GM18499 (cell line): ENCODE data around the gene C19orf33.

Experiments used
- ATAC-seq: cut with Tn5 transposase; IDR thresholded peaks from one replicate; pipeline ENCODE4 v1.9.1; 2021; ENCODE audit warnings: moderate number of reproducible peaks; ENCODE audit not compliant: insufficient read depth, unreplicated experiment

The C19orf33 gene

DNA sequence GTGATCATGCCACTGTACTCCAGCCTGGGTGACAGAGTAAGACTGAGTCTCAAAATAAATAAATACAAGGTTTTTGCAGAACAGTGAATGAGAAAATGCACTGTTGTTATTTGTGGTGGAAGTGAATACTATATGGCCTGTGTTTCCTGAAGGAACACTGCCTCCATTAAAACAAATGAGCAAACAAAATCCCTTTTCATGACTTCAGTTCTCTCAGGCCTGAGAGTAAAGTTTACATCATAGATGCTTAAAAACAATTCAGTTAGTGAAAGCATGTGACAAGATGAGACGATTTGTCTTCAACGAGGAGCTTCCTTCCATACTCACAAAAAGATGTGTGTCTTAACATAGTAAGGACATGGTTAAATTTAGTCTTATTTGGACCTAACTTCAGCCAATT lies 25.3 kb upstream of the C19orf33 start:
- no peak for ATAC-seq

DNA sequence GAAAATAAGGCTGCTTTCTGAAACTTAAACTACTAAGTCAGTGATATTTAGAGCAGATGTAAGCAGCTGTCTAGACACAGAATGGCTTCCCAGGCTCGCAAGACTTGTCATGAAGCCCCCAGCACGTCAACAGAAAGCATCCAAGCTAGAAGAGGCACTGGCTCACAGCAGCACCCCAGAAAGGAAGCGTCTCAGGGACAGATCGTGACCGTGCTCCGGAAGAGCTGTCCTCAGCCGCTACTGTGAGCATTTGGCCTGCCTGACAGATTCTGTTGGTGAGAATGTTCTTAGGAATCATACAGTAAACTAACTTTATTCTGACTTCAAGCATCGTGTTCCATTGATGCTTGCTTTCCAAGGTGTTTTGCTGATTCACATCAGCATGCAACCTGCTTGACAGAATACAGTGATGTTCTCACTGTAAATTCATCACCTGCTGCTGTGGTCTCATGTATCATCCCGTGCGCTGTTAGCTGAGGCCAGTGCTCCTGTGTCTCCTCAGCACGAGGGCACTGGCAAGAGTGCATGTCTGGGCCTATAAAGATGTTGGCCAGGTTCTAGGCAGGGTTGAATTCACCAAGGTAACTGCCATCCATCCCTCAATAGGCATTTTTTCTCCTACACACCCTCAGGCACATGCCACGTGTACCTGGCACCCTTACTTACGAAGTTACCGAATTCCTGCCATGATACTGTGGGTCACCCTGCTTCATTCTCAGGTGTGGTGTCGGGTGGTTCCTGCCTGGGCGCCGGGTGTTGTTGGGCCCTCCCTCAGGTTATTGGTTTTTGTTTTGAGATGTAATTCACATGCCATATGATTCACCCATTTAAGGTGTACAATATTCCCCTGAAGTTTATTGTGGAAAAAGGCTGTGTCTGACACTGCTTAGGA lies 23.8 kb upstream of the C19orf33 start:
- no peak for ATAC-seq

DNA sequence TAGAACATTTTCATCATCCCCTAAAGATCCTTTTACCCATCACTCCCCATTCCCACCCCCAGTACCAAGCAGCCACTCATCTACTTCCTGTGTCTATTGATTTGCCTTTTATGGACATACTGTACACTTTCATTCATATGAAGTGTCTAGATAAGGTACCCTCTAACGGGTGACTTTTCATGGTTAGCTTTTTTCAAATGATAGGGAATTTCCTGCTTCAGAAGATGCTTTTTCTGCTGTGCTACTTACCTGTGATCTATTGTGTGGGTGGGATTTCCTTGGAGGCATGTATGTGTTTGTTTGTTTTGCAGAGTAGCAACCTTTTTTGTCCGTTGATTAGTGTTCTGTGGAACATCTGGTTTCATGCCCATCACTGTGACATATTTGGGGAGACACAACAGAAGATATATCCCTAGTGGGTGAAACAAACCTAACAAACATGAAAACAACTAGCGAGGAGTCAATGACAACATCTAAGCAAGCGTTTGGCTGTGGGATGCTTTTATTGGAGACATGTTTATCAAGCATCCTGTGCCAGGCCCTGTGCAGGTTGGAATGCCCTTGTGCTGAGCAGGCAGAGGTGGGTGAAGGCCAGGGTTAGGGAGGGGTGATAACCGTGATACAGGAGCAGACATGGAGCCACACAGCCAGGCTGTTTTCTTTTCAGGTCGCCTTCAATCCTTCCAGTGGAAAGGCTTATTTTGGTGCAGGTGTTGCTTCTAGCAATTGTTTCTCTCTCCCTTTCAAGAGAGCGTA lies 22.1 kb upstream of the C19orf33 start:
- ATAC-seq: no peak

DNA sequence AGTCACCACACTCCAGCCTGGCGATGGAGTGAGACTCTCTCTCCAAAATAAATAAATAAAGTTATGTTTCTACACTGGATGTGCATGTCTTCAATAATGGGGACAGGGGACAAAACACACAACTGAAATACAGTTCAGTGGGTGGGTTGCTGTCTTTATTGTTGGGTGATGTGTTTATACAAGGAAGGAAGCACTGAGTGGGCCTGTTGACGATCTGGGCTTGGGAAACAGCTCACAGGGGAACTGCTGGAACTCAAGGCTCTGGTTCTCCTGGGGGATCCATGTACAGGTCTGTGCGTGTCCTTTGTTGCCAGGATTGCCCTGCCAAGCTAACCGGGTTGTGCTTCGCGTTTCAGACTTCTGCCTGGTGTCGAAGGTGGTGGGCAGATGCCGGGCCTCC lies 20.8 kb upstream of the C19orf33 start:
- no peak for ATAC-seq

DNA sequence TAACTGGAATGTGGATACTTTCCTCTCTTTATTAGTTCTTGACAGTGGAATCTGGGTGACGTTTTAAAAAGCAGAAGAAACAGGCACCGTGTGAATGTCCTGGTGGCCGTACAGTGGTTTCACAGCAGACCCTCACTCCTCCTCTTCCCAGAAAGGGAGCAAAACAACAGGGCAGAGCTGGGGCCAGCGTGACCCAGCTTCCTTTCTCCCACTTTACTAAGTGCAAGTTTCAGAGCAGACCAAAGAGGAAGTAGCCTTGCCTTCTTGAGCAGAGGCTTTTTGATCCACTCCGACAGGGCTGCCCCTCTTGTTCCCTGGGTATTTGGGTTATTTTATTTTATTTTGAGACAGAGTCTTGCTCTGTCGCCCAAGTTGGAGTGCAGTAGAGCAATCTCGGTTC lies 19.6 kb upstream of the C19orf33 start:
- no peak for ATAC-seq

DNA sequence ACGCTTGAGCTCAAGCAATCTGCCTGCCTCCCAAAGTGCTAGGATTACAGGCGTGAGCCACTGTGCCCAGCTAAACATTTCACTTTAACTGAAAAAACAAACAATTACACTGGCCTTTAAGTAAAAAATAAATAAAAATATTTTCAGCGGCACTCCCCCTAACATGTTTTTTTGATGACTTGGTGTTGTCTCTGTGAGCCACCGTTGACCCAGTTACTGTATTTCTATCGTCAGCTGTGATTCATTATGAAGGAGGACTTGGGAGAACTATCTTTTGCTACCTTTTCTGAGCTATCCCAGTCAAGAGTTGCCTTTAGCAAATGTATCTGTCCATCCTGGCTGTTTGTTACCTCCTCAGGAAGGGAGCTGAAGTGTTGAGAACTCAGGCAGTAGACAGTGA lies 18.5 kb upstream of the C19orf33 start:
- ATAC-seq: no peak

DNA sequence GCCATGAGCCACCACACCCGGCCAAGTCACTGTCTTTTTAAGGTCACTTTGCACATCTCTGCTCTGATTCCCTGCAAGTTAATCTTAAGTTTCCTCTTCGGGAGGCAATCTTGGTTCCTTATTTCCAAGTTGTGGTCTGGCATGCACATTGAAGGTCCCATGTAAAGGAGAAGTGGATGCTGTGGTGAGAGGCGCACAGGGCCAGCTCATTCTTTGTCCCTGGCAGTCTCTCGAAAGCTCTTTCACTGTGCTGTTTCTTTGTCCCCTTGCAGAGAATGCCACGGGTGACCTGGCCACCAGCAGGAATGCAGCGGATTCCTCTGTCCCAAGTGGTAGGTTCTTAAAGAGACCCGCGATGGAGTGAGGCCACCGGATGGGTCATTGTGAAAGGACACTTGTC lies 16.4 kb upstream of the C19orf33 start:
- no peak for ATAC-seq

DNA sequence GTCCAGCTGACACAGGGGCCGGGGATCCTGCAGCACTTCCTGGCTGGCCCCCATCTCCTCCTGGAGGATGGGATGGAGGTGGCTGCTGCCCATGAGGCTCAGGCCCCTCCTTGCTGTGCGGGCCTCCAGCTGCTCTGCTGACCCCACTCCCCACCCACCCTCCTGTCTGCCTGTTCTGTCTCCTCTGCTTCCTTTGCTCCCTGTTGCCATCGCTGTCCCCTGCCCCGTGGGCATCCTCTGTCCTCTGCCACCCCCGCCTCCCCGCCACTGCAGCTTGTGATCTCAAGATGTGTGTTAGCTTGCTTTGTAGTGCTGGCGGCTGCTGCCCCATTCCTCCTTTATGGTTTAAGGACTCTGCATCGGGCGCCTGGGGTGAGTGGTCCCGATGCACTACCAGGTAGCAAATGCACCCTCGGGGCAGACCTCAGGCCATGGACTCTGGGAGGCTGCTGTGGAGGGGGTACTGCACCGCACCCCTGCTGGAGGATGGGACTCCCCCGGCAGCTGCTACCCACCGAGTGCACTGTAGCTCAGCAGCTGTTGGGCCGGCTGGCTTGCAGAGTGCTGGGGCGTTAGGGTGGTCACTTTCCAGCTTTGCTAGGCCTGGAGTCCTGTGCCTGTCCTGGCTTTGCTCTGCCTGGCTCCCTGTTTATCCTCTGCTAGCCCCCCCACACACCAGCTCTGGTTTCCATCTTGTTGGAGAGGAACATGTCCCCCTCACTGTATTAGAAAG lies 15.8 kb upstream of the C19orf33 start:
- ATAC-seq: no peak

DNA sequence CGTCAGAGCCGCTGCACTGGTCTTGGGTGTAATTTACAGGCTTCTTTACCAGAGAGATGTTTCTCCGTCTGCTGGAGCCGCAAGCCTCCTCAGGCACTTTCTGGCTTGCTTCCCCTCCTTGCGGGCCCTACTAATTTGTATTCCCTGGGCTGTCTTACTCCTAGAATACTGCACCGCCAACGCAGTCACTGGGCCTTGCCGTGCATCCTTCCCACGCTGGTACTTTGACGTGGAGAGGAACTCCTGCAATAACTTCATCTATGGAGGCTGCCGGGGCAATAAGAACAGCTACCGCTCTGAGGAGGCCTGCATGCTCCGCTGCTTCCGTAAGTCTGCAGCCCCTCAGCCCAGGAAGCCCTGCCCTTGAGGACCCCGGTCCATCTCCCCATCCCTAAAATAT lies 14.1 kb upstream of the C19orf33 start:
- no peak for ATAC-seq

DNA sequence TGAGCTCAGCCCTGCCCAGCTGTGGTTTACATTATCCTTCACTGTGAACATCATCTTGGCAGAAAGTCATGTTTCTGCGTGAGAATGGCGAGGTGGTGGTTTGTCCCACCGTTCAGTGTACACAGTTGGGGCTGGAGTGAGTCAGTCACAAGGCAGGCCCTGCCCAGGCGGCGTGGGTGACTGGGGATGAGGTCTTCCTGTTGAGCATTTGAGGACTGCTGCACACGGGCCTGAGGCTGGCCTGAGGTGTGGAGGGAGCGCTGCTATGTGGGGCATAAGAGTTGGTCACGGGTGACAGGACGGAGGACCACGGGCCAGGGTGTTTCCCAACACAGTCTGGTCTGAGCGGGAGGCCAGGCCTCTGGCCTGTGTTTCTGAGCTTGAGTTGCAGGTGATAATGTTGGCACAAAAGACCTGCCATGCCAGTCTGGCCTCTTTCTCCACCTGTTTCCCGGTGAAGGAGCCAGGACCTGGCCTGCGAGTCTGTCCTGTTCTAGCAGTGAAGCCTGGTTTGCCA lies 13.4 kb upstream of the C19orf33 start:
- ATAC-seq: no peak

DNA sequence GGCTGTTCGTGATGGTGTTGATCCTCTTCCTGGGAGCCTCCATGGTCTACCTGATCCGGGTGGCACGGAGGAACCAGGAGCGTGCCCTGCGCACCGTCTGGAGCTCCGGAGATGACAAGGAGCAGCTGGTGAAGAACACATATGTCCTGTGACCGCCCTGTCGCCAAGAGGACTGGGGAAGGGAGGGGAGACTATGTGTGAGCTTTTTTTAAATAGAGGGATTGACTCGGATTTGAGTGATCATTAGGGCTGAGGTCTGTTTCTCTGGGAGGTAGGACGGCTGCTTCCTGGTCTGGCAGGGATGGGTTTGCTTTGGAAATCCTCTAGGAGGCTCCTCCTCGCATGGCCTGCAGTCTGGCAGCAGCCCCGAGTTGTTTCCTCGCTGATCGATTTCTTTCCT lies 12.2 kb upstream of the C19orf33 start:
- ATAC-seq: no peak

DNA sequence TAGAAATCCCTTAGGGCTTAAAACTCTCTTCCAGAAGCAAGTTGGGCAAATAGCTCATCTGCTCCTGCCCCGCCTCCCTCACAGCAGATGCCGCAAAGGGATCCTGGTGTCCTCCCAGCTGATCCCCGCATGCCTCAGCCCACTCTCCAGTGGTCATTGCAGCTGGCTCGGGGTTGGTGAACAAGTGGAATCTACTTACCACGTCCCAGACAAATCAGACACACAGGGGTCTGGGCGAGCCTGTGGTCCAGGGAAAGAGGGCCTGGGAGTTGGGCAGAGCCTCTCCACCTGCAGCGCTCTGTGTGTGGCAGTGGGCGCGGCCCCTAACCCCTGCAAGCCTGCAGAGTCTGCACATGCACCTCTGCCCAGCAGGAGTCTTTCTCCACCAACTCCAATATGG lies 10.8 kb upstream of the C19orf33 start:
- ATAC-seq: no peak

DNA sequence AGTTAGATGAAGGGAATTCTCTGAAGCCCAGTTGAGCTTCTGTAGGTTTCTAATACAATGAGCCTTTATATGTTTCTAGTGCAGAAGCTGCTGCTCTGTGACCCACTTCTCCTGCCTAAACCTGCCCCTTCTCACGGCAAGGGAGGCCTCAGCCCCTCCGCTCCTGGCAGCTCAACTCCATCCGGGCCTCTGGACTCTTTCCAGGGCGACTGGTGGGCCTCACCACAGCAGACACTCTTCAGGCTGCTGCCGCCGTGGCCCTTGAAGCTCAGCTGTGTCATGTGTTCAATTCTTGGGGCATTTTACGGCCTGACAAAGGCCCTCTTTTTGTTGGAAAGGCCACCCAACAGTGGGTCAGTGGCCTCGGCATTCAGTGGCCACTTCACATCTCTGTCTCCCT lies 10.0 kb upstream of the C19orf33 start:
- no peak for ATAC-seq

DNA sequence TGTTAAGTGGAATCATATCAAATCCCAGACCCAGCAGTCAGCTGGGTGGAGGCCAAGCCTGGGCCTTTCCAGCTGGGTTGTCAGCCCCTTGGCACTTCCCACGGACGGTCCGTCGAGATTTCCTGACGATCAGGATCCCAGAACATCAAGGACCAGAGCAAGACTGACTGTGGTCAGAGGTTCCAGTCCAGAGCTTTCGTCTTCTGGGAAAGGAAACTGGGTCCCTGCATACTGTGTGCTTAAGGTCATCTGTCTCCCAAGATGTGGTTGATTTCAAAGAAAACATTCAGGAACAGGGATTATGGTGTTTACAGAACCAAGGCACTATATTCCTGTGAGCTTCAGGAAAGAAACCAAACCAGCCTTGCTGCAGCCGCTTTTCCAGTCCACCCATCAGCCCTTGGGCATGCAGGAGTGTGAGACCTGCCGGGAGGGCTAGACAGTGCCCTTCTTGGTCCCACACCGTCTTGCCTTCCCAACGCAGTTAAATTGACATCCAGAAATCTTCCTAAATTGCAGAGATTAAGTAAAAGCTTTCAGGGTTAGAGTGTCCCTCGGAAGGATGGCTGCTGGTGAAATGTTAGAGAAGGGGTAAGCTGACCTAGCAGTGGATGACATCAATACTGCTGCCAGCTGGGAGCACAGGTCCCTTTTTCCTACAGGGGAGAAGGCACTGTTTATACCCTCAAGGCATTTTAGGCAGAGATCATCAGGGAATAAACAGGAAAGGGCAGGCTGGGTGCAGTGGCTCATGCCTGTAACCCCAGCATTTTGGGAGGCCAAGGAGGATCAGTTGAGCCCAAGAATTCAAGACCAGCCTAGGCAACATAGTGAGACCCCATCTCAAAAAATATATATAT lies 5.0 kb upstream of the C19orf33 start:
- no peak for ATAC-seq

DNA sequence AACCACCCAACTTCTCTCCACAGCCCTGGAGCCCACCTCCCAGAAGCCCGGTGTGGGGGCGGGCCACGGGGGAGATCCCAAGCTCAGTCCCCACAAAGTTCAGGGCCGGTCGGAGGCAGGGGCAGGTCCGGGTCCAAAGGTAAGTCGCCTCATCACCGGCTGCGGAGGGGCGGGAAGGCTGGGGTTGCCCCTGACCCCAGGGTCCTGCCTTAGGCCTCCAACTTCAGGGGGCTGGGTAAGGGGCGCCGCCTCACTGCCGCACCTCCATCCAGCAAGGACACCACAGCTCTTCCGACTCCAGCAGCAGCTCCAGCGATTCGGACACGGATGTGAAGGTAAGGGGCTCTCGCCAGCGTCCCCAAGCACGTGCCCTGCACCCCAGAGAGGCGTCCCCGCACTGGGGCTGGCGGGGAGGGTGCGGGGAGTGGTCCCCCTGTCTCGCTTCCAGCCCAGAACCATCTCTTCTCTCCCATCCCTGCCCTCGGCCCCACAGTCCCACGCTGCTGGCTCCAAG lies 358 bp downstream of the C19orf33 start:
- no peak for ATAC-seq

DNA sequence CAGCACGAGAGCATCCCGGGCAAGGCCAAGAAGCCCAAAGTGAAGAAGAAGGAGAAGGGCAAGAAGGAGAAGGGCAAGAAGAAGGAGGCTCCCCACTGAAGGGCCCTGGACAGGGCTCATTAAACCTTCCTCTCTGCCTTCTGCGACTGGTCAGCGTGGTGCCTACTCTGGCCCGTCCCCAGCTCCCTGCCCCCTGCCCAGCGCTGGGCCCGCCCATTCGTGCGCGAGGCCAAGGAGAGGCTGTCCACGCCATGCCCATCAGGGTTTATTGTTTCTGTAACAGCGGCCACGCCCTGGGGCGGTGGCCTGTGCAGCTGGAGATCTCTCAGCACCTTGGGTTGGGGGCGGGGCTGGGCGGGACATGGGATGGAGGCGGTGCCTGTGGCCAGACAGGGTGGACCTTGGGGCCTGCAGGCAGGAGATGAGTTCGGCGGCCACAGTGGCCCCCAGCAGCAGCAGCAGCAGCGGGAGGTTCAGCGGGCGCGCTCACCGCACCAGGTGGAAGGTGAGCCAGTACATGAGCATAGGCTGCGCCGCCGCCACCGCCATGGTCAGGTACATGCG lies 897 bp downstream of the C19orf33 start:
- no peak for ATAC-seq

DNA sequence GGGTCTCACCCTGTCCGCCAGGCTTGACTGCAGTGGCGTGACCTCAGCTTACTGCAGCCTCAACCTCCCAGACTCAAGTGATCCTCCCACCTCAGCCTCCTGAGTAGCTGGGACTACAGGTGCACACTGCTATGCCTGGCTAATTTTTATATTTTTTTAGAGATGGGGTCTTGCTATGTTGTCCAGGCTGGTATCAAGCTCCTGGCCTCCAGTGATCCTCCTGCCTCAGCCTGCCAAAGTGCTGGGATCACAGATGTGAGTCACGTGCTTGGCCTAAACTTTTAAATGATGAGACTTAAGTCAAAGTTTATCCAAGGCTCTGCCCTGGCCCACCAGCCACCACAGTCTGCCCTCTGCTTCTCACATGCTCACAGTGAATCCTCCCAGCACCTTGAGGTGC lies 2.2 kb downstream of the C19orf33 start:
- no peak for ATAC-seq

DNA sequence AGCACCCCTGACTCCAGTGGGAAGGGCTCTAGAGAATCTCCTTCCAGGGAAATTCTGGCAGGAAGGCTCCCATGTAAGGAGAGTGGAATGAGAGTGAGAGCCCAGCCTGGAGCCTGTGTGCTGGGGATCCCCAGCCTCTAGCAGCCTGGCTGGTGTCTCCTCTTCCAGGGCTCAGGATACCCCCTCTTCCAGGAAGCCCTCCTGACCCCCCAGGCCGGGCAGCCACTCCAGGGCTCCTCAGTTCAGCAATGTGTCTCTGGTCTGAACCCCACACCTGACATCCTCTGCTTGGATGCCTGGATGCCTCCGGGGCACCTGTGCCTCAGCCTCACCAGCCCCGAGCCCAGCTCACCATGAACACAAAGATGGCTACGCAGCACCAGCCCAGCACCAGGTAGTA lies 3.0 kb downstream of the C19orf33 start:
- ATAC-seq: no peak

DNA sequence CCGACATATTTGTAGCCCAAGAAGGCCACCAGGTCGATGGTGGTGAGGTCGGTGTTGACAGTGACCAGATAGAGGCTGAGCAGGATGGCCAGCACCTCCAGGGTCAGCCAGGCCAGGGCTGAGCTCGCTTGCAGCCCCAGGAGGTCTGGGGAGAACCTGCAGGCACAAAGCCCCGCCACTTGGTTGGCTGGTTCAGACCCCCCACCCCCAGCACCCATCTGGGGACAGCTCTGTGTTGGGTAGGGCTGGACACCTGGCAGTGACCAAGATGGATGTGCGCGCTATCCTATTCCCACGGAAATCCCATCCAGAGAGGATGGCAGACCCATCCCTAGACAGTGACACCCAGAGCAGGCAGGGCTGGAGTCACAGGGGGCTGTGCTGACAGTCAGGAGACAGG lies 3.5 kb downstream of the C19orf33 start:
- no peak for ATAC-seq
